ENCODE measurements around the gene NUMB. TPM values are rescaled to one million over a fixed set of nuclear protein-coding genes. Genes with fewer than 3 reads are reported as not detected.

The NUMB gene
- total and polyA plus RNA-seq, 2 experiments from 2014 or later: 64.8 to 142 TPM

GRCh38 chr14:73324533-73324932 lies 133.8 kb downstream of the NUMB start:
- H3K9me3 ChIP-seq (ENCODE audit: low read depth): no peaks in the 10 kb centered on the region
- H3K79me2 ChIP-seq (ENCODE audit: insufficient read depth): peaks cover 100% of the 10 kb centered on the region
- no peak overlapping the region for H3K4me3 ChIP-seq
- no peak overlapping the region for H3K27ac ChIP-seq
- H3K27me3 ChIP-seq (replicated peaks; ENCODE audit: insufficient read depth): no peaks in the 10 kb centered on the region
- DNase-seq: no peak
- in situ Hi-C loops (cut with MboI): no loop called here
- peaks cover 39% of the 10 kb centered on the region for H3F3A ChIP-seq (ENCODE audit: insufficient read depth)
- no peaks in the 10 kb centered on the region; the same call in 1 of the 2 replicates for H4K20me1 ChIP-seq (ENCODE audit: insufficient read depth)
- peaks cover 18% of the 10 kb centered on the region for H3K36me3 ChIP-seq (ENCODE audit: low read depth)
- TF ChIP-seq EZH2 (IDR thresholded peaks at IDR 0.05; ENCODE audit: insufficient read depth, poor library complexity, severe bottlenecking) (no peak), EZH2phosphoT487 (IDR thresholded peaks at IDR 0.05; ENCODE audit: insufficient read depth, low read depth) (no peak)
- H3K4me2 ChIP-seq (ENCODE audit: unreplicated experiment): no peak overlapping the region
- WGBS, 2 experiments (ENCODE audit: low coverage in 1 of 2, low lambda C conversion rate in 2 of 2, missing lambda C conversion rate in 2 of 2): 97 to 100% methylated on average over 1 of the region's 1 CpG
- no peak overlapping the region for H3K9ac ChIP-seq
- H3K4me1 ChIP-seq (ENCODE audit: insufficient read depth): peaks cover 26% of the 10 kb centered on the region
- H3K9me2 ChIP-seq (ENCODE audit: insufficient read depth): no peaks in the 10 kb centered on the region
- H2AFZ ChIP-seq: no peak overlapping the region

- TF ChIP-seq EZH2 (IDR thresholded peaks at IDR 0.05; ENCODE audit: insufficient read depth, poor library complexity, severe bottlenecking) (no peak), EZH2phosphoT487 (IDR thresholded peaks at IDR 0.05; ENCODE audit: insufficient read depth, low read depth) (no peak)
- WGBS, 2 experiments (ENCODE audit: low coverage in 1 of 2, low lambda C conversion rate in 2 of 2, missing lambda C conversion rate in 2 of 2): 68 to 69% methylated on average over 3 of the region's 3 CpGs
- Histone ChIP-seq H4K20me1 (ENCODE audit: insufficient read depth) (no peaks in the 10 kb centered on the region; the same call in 1 of the 2 replicates), H3K9me3 (ENCODE audit: low read depth) (no peaks in the 10 kb centered on the region), H3K4me2 (ENCODE audit: unreplicated experiment) (no peak overlapping the region), H3K79me2 (ENCODE audit: insufficient read depth) (peaks cover 100% of the 10 kb centered on the region), H3K27ac (no peak overlapping the region), H3K4me1 (ENCODE audit: insufficient read depth) (peaks cover 26% of the 10 kb centered on the region), H2AFZ (no peak overlapping the region), H3K9me2 (ENCODE audit: insufficient read depth) (no peaks in the 10 kb centered on the region), H3K27me3 (replicated peaks; ENCODE audit: insufficient read depth) (no peaks in the 10 kb centered on the region), H3F3A (ENCODE audit: insufficient read depth) (peaks cover 34% of the 10 kb centered on the region), H3K36me3 (ENCODE audit: low read depth) (peaks cover 24% of the 10 kb centered on the region), H3K9ac (no peak overlapping the region), H3K4me3 (no peak overlapping the region)
- DNase-seq: no peak
- in situ Hi-C loops (cut with MboI): no loop called here
Observed at GRCh38 chr14:73323896-73324399, 134.4 kb downstream of the NUMB start.

GRCh38 chr14:73313151-73313550 lies 145.2 kb downstream of the NUMB start:
- Histone ChIP-seq H3K36me3 (ENCODE audit: low read depth) (peaks cover 33% of the 10 kb centered on the region), H3K4me1 (ENCODE audit: insufficient read depth) (peaks cover 16% of the 10 kb centered on the region), H3F3A (ENCODE audit: insufficient read depth) (peaks cover 62% of the 10 kb centered on the region), H3K9me2 (ENCODE audit: insufficient read depth) (no peaks in the 10 kb centered on the region), H2AFZ (no peak overlapping the region), H3K4me2 (ENCODE audit: unreplicated experiment) (no peak overlapping the region), H3K4me3 (no peak overlapping the region), H3K27ac (no peak overlapping the region), H3K9ac (no peak overlapping the region), H3K79me2 (ENCODE audit: insufficient read depth) (peaks cover 92% of the 10 kb centered on the region), H3K27me3 (replicated peaks; ENCODE audit: insufficient read depth) (no peaks in the 10 kb centered on the region), H4K20me1 (ENCODE audit: insufficient read depth) (no peaks in the 10 kb centered on the region), H3K9me3 (ENCODE audit: low read depth) (no peaks in the 10 kb centered on the region)
- TF ChIP-seq EZH2 (IDR thresholded peaks at IDR 0.05; ENCODE audit: insufficient read depth, poor library complexity, severe bottlenecking): no peak
- TF ChIP-seq EZH2phosphoT487 (IDR thresholded peaks at IDR 0.05; ENCODE audit: insufficient read depth, low read depth): no peak
- 97 to 98% methylated on average over 4 of the region's 4 CpGs for WGBS, 2 experiments (ENCODE audit: low coverage in 1 of 2, low lambda C conversion rate in 2 of 2, missing lambda C conversion rate in 2 of 2)
- in situ Hi-C loops (cut with MboI): no loop called here
- DNase-seq: no peak

- Histone ChIP-seq H3K9ac (no peak overlapping the region), H3K9me3 (ENCODE audit: low read depth) (no peaks in the 10 kb centered on the region), H3K4me2 (ENCODE audit: unreplicated experiment) (no peak overlapping the region), H3K27ac (no peak overlapping the region), H3K79me2 (ENCODE audit: insufficient read depth) (peaks cover 92% of the 10 kb centered on the region), H4K20me1 (ENCODE audit: insufficient read depth) (no peaks in the 10 kb centered on the region), H3K4me3 (no peak overlapping the region), H2AFZ (no peak overlapping the region), H3F3A (ENCODE audit: insufficient read depth) (peaks cover 57% of the 10 kb centered on the region), H3K4me1 (ENCODE audit: insufficient read depth) (peaks cover 16% of the 10 kb centered on the region), H3K36me3 (ENCODE audit: low read depth) (peaks cover 29% of the 10 kb centered on the region), H3K27me3 (replicated peaks; ENCODE audit: insufficient read depth) (no peaks in the 10 kb centered on the region), H3K9me2 (ENCODE audit: insufficient read depth) (no peaks in the 10 kb centered on the region)
- 97 to 98% methylated on average over 3 of the region's 3 CpGs for WGBS, 2 experiments (ENCODE audit: low coverage in 1 of 2, low lambda C conversion rate in 2 of 2, missing lambda C conversion rate in 2 of 2)
- in situ Hi-C loops (cut with MboI): no loop called here
- TF ChIP-seq EZH2 (IDR thresholded peaks at IDR 0.05; ENCODE audit: insufficient read depth, poor library complexity, severe bottlenecking): no peak
- TF ChIP-seq EZH2phosphoT487 (IDR thresholded peaks at IDR 0.05; ENCODE audit: insufficient read depth, low read depth): no peak
- no peak for DNase-seq
Observed at GRCh38 chr14:73312687-73313086, 145.7 kb downstream of the NUMB start.

All from GM23248 (cell line).